K562 (cell line): ENCODE data around the gene TELO2.

ENCODE experiments used
- KAT2B ChIP-seq: IDR thresholded peaks from one replicate; pipeline ENCODE4 v1.6.1; 2012; ENCODE audit warnings: low read depth, mild to moderate bottlenecking, control low read depth, inconsistent platforms, low read length, moderate library complexity
- NFYB ChIP-seq: IDR thresholded peaks from 2 replicates; pipeline ENCODE4 v1.6.1; 2011; ENCODE audit warnings: mild to moderate bottlenecking, moderate library complexity; ENCODE audit not compliant: insufficient read length; ENCODE audit errors: extremely low read depth

GRCh38 chr16:1469693-1470201 lies 23.4 kb upstream of the TELO2 start:
- TF ChIP-seq NFYB (no peak), KAT2B (no peak)
